ENCODE data around the gene DDO.
A peak's percentile ranks its signal among the peaks of the same experiment; 100 is the strongest.

The DDO gene

DNA sequence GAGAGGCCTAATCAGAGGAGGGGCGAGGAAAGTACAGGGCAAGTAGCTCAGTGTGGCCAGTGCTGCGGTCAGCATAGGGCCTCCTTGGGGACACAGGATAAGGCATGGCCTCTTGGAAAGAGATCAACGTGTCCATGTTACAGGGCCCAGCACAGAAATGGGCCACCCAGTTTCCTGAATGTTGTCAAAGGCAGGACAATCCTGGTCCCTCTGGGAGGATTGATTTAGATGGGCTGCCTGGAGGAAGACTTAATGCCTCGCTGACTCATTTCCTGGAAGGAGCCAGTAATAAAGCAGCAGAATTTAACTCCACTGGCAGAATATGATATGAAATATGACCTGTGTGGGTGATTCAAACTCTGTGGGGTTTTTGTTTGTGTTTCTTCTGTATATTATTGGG is 16.6 kb downstream of the DDO start:
- TF ChIP-seq, protein P1, sequence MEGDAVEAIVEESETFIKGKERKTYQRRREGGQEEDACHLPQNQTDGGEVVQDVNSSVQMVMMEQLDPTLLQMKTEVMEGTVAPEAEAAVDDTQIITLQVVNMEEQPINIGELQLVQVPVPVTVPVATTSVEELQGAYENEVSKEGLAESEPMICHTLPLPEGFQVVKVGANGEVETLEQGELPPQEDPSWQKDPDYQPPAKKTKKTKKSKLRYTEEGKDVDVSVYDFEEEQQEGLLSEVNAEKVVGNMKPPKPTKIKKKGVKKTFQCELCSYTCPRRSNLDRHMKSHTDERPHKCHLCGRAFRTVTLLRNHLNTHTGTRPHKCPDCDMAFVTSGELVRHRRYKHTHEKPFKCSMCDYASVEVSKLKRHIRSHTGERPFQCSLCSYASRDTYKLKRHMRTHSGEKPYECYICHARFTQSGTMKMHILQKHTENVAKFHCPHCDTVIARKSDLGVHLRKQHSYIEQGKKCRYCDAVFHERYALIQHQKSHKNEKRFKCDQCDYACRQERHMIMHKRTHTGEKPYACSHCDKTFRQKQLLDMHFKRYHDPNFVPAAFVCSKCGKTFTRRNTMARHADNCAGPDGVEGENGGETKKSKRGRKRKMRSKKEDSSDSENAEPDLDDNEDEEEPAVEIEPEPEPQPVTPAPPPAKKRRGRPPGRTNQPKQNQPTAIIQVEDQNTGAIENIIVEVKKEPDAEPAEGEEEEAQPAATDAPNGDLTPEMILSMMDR (IDR thresholded peaks at IDR 0.05; ENCODE audit: low read depth, low read length, missing control alignments), result no peak
- in situ Hi-C loops (cut with HindIII; ENCODE audit: low pct_ligation_motif_present, low sequenced_read_pairs), result no loop called here

DNA sequence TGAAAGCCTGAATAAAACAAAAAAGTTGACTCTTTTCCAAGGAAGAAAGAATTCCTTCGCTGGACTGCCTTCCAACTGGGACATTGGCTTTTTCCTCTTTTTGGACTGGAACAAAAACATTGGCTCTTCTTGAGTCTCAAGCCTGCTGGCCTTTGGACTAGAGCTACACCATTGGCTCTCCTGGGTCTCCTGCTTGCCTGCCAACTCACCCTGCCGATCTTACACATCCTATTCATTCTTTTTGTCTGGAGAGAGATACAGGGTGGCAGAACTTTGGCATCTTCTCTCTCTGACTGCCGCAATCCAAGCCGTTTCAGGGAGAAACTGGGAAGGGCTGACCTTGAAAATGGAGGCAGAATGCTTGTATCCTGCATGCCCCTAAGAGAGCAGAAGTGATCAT is 20.2 kb downstream of the DDO start:
- no peak for DNase-seq
- H3K4me3 ChIP-seq (ENCODE audit: low read depth, low read length), result no peak overlapping the region
- in situ Hi-C loops (cut with HindIII; ENCODE audit: low pct_ligation_motif_present, low sequenced_read_pairs), result no loop called here
- H3K27ac ChIP-seq, result no peak overlapping the region
- no peaks in the 10 kb centered on the region for H3K27me3 ChIP-seq (replicated peaks)
- no peaks in the 10 kb centered on the region for H3K36me3 ChIP-seq (replicated peaks)
- TF ChIP-seq, protein P1 (IDR thresholded peaks at IDR 0.05; ENCODE audit: low read depth, low read length, missing control alignments), result no peak

More for the DNA sequence above, 16.6 kb downstream of the DDO start:
- DNase-seq, result peak; percentile 37
- Histone ChIP-seq H3K4me3 (ENCODE audit: low read depth, low read length) (no peak overlapping the region), H3K27ac (no peak overlapping the region), H3K27me3 (replicated peaks) (no peaks in the 10 kb centered on the region), H3K36me3 (replicated peaks) (no peaks in the 10 kb centered on the region)

DNA sequence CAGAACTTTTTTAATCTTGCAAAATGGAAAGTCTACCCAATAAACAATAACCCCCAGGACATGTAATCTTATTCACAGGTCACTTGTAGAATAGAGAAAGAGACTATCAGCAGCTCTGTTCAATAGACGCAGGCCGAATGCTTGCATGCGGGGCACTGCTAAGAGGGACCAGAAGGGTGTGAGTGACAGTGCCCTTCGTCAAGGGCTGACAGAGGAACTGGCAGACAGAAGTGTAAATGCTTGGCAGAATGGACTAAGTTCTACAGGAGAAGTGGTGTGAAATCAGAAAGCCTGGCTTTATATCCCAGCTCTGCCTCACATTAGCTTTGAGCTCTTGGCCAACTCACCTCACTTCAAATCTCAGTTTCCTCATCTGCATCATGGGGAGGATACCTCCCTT is 21.0 kb downstream of the DDO start:
- no peak for DNase-seq
- H3K36me3 ChIP-seq (replicated peaks), result no peaks in the 10 kb centered on the region
- H3K27ac ChIP-seq, result no peak overlapping the region
- no peak overlapping the region for H3K4me3 ChIP-seq (ENCODE audit: low read depth, low read length)
- no peaks in the 10 kb centered on the region for H3K27me3 ChIP-seq (replicated peaks)
- TF ChIP-seq, protein P1 (IDR thresholded peaks at IDR 0.05; ENCODE audit: low read depth, low read length, missing control alignments), result no peak
- in situ Hi-C loops (cut with HindIII; ENCODE audit: low pct_ligation_motif_present, low sequenced_read_pairs), result no loop called here

DNA sequence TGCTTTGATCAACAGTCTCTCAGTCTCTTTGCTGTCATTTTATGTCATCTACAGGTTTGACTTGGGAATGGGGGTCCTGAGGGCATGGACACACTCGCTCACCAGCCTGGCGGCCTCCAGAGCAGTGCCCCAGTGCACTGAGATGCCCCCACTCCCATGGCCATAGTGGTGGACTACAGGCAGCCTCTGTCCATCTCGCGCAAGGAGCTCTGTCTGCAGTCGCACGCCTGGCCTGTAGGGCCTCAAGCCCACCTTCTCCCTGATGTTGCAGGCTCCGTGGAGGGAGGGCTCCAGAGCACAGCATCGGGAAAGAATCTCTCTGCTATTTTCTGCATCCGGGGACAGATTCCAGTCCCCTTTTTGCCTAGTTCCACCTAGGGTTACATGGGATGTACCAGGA is 22.6 kb downstream of the DDO start:
- no peaks in the 10 kb centered on the region for H3K36me3 ChIP-seq (replicated peaks)
- H3K4me3 ChIP-seq (ENCODE audit: low read depth, low read length), result no peak overlapping the region
- DNase-seq, result no peak
- no peaks in the 10 kb centered on the region for H3K27me3 ChIP-seq (replicated peaks)
- in situ Hi-C loops (cut with HindIII; ENCODE audit: low pct_ligation_motif_present, low sequenced_read_pairs), result no loop called here
- no peak overlapping the region for H3K27ac ChIP-seq
- TF ChIP-seq, protein P1 (IDR thresholded peaks at IDR 0.05; ENCODE audit: low read depth, low read length, missing control alignments), result peak; percentile 15

DNA sequence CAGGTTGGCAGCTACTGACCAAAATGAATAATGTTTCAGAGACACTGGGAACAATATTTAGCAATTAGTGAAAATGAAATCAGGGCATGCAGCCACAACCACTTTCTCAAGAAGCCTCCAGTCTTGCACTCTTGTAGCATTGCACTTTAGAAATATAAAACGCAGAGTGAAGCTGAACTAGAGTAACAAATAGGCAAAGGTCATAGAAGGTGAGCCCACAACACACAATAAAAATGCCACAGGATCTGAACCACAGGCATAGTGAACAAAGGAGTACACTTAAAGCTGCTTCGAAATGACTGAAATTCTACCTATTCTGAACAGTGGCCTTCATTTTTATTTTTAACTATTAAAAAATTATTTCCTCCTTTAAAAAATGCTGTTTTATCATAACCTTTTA is 25.0 kb downstream of the DDO start:
- no peak for DNase-seq
- in situ Hi-C loops (cut with HindIII; ENCODE audit: low pct_ligation_motif_present, low sequenced_read_pairs), result no loop called here
- Histone ChIP-seq H3K4me3 (ENCODE audit: low read depth, low read length) (no peak overlapping the region), H3K27ac (no peak overlapping the region), H3K27me3 (replicated peaks) (no peaks in the 10 kb centered on the region), H3K36me3 (replicated peaks) (no peaks in the 10 kb centered on the region)
- TF ChIP-seq, protein P1 (IDR thresholded peaks at IDR 0.05; ENCODE audit: low read depth, low read length, missing control alignments), result no peak

DNA sequence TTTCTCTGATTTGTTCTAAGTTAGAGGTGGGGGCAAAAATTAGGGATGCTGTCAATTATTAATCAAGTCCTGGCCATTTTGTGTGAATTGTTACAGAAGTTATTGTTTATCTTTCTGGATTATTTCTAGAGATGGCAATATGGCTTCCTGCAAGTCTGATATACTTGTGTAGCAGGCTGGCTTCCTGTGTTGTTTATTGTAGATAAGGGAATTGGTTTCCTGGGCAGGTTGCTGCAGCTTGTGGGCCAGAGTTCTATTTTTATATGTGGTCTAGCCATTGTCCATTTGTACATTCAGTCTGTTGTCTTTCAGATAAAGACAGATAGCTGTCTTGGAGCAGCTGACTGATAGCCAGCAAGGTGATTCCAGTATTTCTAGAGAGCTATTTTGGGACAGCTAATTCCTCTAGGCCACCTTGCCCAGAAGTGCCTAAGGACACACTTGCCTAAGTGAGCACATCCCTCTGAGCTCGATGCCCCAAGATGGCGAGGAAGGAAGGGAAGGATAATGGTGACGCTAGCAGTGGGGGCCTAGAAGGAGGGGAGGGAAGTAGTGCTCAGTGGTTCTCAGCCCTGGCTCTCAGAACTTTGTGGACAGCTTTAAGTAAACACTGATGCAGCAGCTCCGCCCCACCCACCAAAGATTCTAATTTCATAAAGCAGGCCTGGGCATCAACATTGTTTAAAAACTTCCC is 25.5 kb downstream of the DDO start:
- in situ Hi-C loops (cut with HindIII; ENCODE audit: low pct_ligation_motif_present, low sequenced_read_pairs), result no loop called here
- no peak overlapping the region for H3K27ac ChIP-seq
- H3K27me3 ChIP-seq (replicated peaks), result no peaks in the 10 kb centered on the region
- no peaks in the 10 kb centered on the region for H3K36me3 ChIP-seq (replicated peaks)
- DNase-seq, result peak; percentile 41
- H3K4me3 ChIP-seq (ENCODE audit: low read depth, low read length), result no peak overlapping the region
- TF ChIP-seq, protein P1 (IDR thresholded peaks at IDR 0.05; ENCODE audit: low read depth, low read length, missing control alignments), result no peak

All from brain microvascular endothelial cell (primary cell).